ENCODE results near the gene TNFRSF19.

Gene TNFRSF19

DNA sequence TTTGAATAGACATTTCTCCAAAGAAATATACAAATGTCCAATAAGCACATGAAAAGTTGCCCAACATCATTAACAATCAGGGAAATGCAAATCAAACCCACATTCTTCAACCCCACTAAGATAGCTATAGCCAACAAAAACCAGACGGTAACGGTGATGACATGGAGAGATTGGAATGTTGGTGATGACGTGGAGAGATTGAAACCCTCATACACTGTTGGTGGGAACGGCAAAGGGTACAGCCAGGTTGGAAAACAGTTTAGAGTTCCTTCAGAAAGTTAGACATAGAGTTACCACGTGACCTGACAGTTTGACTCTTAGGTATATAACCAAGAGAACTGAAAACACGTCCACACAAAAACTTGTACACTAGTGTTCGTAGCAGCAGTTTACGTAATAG, 48.1 kb downstream of the TNFRSF19 start:
- H3K4me3 ChIP-seq (ENCODE audit: low read depth, low read length): no peak overlapping the region

DNA sequence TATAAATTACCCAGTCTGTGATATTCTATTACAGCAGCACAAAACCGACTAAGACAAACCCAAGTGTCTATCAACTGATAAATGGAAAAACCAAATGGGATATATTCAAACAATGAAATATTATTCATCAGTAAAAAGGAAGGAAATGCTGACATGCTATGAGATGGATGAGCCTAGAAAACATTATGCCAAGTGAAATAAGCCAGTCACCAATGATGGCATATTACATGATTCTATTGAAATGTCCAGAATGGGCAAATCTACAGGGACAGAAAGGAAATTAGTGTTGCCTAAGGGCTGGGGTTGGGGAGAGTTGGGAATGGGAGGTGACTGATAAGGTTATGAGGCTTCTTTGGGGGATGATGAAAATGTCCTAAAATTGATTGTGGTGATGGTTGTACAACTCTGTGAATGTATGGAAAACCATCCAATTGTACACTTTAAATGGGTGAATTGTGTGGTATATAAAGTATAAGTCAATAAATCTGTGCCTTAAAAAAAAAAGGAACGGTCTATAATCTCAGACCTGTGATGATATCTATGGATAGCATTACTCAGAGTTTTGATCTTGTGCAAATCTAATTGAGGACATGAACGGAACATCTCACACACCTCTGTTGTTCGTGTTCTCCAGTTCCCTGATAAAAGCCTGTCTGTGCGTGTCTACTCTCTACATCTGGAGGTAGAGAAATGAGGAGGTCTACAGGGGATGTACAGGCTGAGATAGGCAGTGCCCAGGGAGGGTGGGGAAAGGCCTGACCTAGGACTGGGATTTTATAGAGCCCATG, 49.0 kb downstream of the TNFRSF19 start:
- H3K4me3 ChIP-seq (ENCODE audit: low read depth, low read length): no peak overlapping the region
- TF ChIP-seq, protein P1, sequence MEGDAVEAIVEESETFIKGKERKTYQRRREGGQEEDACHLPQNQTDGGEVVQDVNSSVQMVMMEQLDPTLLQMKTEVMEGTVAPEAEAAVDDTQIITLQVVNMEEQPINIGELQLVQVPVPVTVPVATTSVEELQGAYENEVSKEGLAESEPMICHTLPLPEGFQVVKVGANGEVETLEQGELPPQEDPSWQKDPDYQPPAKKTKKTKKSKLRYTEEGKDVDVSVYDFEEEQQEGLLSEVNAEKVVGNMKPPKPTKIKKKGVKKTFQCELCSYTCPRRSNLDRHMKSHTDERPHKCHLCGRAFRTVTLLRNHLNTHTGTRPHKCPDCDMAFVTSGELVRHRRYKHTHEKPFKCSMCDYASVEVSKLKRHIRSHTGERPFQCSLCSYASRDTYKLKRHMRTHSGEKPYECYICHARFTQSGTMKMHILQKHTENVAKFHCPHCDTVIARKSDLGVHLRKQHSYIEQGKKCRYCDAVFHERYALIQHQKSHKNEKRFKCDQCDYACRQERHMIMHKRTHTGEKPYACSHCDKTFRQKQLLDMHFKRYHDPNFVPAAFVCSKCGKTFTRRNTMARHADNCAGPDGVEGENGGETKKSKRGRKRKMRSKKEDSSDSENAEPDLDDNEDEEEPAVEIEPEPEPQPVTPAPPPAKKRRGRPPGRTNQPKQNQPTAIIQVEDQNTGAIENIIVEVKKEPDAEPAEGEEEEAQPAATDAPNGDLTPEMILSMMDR (conservative IDR thresholded peaks at IDR 0.05; ENCODE audit: low read depth, low read length): no peak
- DNase-seq (ENCODE audit: low read depth): no peak

More for the DNA sequence above, 48.1 kb downstream of the TNFRSF19 start:
- TF ChIP-seq, protein P1 (conservative IDR thresholded peaks at IDR 0.05; ENCODE audit: low read depth, low read length): no peak
- peak; percentile 99 for DNase-seq (ENCODE audit: low read depth)

GRCh38 chr13:23620211-23620610, 50.0 kb downstream of the TNFRSF19 start:
- DNase-seq (ENCODE audit: low read depth): no peak
- TF ChIP-seq, protein P1 (conservative IDR thresholded peaks at IDR 0.05; ENCODE audit: low read depth, low read length): no peak
- no peak overlapping the region for H3K4me3 ChIP-seq (ENCODE audit: low read depth, low read length)

DNA sequence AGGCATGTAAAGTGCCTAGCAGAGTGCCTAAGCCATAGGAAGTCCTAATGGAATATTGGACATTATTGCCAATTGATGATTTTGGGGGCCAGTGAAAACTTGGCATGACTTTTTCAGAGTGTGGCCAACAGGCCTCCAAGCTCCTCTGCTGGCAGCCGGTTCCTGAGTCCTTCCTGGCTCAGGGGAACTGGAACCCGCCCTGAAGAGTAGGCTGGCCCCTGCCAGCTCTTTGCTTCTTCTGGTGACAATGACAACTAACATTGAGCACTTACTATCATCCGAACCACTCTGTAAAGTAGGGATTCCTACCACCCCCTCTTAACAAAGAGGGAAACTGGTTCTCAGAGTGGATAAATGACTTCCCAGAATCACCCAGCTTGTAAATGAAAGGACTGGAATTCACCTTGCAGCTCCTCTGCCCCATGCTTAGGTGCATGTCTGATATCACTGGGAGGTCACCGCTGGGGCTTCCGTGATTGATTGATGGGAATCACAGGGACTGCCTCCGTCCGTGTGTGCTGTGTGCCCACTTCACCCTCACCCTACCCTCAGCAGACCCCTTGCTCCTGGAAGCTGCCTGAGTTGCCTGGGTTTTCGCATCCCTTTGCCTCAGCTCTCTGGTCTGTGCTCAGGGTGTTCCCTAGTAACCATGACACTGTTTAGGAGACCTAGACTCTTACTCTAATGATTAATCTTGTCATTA, 50.6 kb downstream of the TNFRSF19 start:
- no peak for DNase-seq (ENCODE audit: low read depth)
- no peak overlapping the region for H3K4me3 ChIP-seq (ENCODE audit: low read depth, low read length)
- TF ChIP-seq, protein P1 (conservative IDR thresholded peaks at IDR 0.05; ENCODE audit: low read depth, low read length): no peak

- peak; percentile 84 for DNase-seq (ENCODE audit: low read depth)
- TF ChIP-seq, protein P1 (conservative IDR thresholded peaks at IDR 0.05; ENCODE audit: low read depth, low read length): no peak
- no peak overlapping the region for H3K4me3 ChIP-seq (ENCODE audit: low read depth, low read length)
Measured at GRCh38 chr13:23621316-23621645, 51.1 kb downstream of the TNFRSF19 start.

DNA sequence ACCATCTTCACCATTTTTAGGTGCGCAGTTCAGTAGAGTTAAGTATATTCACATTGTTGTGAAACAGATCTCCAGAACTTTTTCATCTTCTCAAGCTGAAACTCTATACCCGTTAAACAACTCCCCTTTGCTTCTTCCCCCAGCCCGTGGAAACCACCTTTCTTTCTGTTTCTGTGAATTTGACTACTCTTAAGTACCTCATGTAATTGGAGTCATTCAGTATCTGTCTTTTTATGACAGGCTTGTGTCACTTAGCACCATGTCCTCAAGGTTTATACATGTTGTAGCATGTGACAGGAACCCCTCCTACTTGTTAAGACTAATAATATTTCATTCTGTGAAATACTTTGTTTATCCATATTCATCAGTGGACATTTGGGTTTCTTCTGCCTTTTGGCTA, 52.8 kb downstream of the TNFRSF19 start:
- H3K4me3 ChIP-seq (ENCODE audit: low read depth, low read length): no peak overlapping the region
- DNase-seq (ENCODE audit: low read depth): no peak
- TF ChIP-seq, protein P1 (conservative IDR thresholded peaks at IDR 0.05; ENCODE audit: low read depth, low read length): no peak

Data from choroid plexus epithelial cell (primary cell).